HL-60 (cell line): Measurements from ENCODE around the gene PACSIN3.
"Not testable (repeated sequence)": the region's sequence is repeated elsewhere in the genome, so short reads cannot be mapped to it uniquely, and the experiment has no call there.

Experiments used
- DNase-seq, 2 experiments: peaks; one replicate each; pipeline ENCODE4 v3.0.0-alpha.2; 2010 to 2020; ENCODE audit warnings: low read depth in 1 of 2, low spot score in 1 of 2
- H3K27ac ChIP-seq: fragments of 250-450 bp; sonication (Bioruptor Pico); replicated peaks from 2 replicates; pipeline ENCODE4 v1.5.1; 2020; ENCODE audit warnings: mild to moderate bottlenecking, moderate library complexity
- H3K27me3 ChIP-seq: fragments of 250-450 bp; sonication (Bioruptor Pico); 2 replicates; pipeline ENCODE4 v1.5.1; 2021; ENCODE audit warnings: mild to moderate bottlenecking, moderate library complexity; ENCODE audit not compliant: insufficient read depth, poor library complexity, severe bottlenecking
- H3K4me3 ChIP-seq: replicated peaks from 2 replicates; pipeline ENCODE4 v1.5.1; 2011; ENCODE audit warnings: mild to moderate bottlenecking, control low read depth, low read length; ENCODE audit not compliant: insufficient read depth
- GABPA ChIP-seq: IDR thresholded peaks from 2 replicates; pipeline ENCODE4 v1.6.1; 2012; ENCODE audit warnings: low read depth
- POLR2AphosphoS5 ChIP-seq: IDR thresholded peaks from 2 replicates; pipeline ENCODE4 v1.6.1; 2012; ENCODE audit warnings: low read depth
- SPI1 ChIP-seq: IDR thresholded peaks from 2 replicates; pipeline ENCODE4 v1.6.1; 2012; ENCODE audit warnings: low read depth, mild to moderate bottlenecking, borderline replicate concordance
- TF ChIP-seq, protein P1 (sequence below): IDR thresholded peaks from 2 replicates; pipeline ENCODE4 v1.6.1; 2012; ENCODE audit warnings: low read depth; ENCODE audit not compliant: insufficient replicate concordance
- TF ChIP-seq, protein P2 (sequence below): IDR thresholded peaks from one replicate; pipeline ENCODE4 v1.5.1; 2011; ENCODE audit warnings: low read length, control low read depth, inconsistent platforms; ENCODE audit not compliant: insufficient read depth

PACSIN3 gene

DNA sequence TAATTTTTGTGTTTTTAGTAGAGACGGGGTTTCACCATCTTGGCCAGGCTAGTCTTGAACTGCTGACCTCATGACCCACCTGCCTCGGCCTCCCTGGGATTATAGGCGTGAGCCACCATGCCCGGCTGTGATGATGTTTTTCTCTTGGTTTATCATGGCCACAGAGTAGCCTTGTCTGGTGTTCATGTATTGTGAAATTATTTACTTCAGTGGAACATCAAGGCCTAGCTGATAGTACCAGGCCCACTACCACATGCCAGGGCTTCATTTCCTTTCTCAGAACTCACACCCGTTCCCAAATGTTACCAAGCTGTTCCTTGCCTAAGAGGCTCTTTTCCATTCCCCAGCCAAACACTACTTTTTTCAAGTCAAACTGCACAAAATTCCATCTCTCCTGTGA is 22.4 kb upstream of the PACSIN3 start:
- Histone ChIP-seq H3K27ac (no peak overlapping the region), H3K4me3 (no peak overlapping the region), H3K27me3 (no peaks in the 10 kb centered on the region)
- TF ChIP-seq, protein P1, sequence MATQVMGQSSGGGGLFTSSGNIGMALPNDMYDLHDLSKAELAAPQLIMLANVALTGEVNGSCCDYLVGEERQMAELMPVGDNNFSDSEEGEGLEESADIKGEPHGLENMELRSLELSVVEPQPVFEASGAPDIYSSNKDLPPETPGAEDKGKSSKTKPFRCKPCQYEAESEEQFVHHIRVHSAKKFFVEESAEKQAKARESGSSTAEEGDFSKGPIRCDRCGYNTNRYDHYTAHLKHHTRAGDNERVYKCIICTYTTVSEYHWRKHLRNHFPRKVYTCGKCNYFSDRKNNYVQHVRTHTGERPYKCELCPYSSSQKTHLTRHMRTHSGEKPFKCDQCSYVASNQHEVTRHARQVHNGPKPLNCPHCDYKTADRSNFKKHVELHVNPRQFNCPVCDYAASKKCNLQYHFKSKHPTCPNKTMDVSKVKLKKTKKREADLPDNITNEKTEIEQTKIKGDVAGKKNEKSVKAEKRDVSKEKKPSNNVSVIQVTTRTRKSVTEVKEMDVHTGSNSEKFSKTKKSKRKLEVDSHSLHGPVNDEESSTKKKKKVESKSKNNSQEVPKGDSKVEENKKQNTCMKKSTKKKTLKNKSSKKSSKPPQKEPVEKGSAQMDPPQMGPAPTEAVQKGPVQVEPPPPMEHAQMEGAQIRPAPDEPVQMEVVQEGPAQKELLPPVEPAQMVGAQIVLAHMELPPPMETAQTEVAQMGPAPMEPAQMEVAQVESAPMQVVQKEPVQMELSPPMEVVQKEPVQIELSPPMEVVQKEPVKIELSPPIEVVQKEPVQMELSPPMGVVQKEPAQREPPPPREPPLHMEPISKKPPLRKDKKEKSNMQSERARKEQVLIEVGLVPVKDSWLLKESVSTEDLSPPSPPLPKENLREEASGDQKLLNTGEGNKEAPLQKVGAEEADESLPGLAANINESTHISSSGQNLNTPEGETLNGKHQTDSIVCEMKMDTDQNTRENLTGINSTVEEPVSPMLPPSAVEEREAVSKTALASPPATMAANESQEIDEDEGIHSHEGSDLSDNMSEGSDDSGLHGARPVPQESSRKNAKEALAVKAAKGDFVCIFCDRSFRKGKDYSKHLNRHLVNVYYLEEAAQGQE = no peak
- no peak for DNase-seq

DNA sequence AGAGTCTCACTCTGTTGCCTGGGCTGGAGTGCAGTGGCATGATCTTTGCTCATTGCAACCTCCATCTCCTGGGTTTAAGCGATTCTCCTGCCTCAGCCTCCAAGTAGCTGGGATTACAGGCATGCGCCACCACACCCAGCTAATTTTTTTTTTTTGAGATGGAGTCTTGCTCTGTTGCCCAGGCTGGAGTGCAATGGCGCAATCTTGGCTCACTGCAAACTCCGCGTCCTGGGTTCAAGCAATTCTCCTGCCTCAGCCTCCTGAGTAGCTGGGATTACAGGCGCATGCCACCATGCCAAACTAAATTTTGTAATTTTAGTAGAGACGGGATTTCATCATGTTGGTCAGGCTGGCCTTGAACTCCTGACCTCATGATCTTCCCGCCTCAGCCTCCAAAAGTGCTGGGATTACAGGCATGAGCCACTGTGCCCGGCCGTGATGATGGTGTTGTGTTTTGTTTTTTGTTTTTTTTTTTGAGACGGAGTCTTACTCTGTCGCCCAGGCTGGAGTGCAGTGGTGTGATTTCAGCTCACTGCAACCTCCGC is 21.8 kb upstream of the PACSIN3 start:
- not testable (repeated sequence) for H3K27ac ChIP-seq, H3K4me3 ChIP-seq, DNase-seq, H3K27me3 ChIP-seq

DNA sequence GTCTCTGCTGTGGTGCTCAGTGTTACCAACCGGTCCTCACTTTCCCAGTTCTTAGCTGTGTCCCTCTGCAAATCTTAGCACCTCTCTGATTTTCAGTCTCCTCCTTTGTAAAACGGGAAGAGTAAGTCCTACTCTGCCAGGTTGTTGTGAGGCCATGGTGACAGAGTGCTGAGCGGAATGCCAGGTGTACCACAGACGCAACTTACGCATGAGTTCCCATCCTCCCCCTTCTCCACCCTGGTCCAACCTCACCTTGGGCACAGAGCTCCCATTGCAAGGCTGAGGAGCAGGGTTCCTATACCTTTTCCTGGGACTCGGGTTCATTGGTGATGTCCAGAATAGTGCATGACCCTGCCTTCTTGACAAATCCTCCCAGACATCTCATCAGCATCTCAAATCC is 21.2 kb upstream of the PACSIN3 start:
- TF ChIP-seq GABPA (no peak), POLR2AphosphoS5 (no peak), SPI1 (no peak)
- TF ChIP-seq, protein P2, sequence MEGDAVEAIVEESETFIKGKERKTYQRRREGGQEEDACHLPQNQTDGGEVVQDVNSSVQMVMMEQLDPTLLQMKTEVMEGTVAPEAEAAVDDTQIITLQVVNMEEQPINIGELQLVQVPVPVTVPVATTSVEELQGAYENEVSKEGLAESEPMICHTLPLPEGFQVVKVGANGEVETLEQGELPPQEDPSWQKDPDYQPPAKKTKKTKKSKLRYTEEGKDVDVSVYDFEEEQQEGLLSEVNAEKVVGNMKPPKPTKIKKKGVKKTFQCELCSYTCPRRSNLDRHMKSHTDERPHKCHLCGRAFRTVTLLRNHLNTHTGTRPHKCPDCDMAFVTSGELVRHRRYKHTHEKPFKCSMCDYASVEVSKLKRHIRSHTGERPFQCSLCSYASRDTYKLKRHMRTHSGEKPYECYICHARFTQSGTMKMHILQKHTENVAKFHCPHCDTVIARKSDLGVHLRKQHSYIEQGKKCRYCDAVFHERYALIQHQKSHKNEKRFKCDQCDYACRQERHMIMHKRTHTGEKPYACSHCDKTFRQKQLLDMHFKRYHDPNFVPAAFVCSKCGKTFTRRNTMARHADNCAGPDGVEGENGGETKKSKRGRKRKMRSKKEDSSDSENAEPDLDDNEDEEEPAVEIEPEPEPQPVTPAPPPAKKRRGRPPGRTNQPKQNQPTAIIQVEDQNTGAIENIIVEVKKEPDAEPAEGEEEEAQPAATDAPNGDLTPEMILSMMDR = no peak
- TF ChIP-seq, protein P1 = no peak
- no peak overlapping the region for H3K27ac ChIP-seq

DNA sequence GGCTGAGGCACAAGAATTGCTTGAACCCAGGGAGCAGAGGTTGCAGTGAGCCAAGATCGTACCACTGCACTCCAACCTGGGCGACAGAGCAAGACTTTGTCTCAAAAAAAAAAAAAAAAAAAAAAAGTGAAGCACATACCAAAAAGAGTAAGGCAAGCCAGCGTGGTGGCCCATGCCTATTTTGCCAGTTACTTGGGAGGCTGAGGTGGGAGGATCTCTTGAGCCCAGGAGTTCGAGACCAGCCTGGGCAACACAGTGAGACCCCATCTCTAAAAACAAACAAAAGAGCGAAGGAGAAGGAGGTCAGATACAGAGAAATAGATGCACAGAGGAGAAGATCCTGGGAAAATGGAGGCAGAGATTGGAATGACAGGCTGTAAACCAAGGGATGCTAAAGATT is 20.3 kb upstream of the PACSIN3 start:
- not testable (repeated sequence) for H3K27ac ChIP-seq, H3K27me3 ChIP-seq, DNase-seq

More for the DNA sequence above, 21.2 kb upstream of the PACSIN3 start:
- DNase-seq = no peak
- H3K27me3 ChIP-seq = no peaks in the 10 kb centered on the region
- H3K4me3 ChIP-seq = no peak overlapping the region

DNA sequence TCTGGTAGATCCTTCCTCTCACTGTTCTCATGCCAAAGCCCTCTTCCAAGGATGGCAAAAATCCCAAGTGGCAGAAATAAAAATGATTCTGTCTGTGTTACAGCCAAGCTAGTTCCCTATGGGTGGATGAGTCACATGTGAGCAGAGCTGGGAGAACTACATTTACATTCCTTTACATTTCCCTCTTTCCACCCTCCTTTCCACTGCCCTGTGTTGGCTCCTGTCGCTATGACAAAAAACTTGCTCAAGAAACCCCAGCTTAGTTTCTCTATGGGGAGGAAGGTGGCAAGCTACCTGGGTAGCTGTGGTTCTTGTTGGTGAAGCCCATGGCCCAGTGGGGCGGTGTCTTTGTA is 18.4 kb upstream of the PACSIN3 start:
- no peaks in the 10 kb centered on the region for H3K27me3 ChIP-seq
- DNase-seq = no peak
- H3K4me3 ChIP-seq = no peak overlapping the region
- H3K27ac ChIP-seq = no peak overlapping the region
- TF ChIP-seq SPI1 = no peak
- TF ChIP-seq, protein P2 = no peak
- TF ChIP-seq GABPA = no peak
- no peak for TF ChIP-seq POLR2AphosphoS5
- TF ChIP-seq, protein P1 = no peak

More for the DNA sequence above, 20.3 kb upstream of the PACSIN3 start:
- not testable (repeated sequence) for H3K4me3 ChIP-seq
